Measurements from ENCODE around the gene BBS9.
"Not testable (repeated sequence)": the region's sequence is repeated elsewhere in the genome, so short reads cannot be mapped to it uniquely, and the experiment has no call there.

The BBS9 gene

DNA sequence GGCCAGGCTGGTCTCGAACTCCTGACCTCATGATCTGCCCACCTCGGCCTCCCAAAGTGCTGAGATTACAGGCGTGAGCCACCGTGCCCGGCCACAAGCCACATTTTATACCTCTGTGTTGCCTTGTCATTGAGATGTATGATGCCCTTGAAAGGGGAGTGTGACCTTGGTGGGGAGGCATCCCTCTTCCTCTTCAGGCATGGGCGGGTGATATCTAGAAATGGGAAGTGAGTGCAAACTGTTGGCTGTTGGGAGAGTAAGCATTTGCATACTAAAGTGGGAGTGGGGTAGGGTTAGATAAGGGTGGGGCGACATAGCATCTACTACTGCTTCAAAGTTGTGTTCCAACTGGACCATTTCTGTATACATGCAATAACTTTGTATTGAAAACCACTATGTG lies 40.2 kb upstream of the BBS9 start:
- no peak overlapping the region for H2AFZ ChIP-seq (ENCODE audit: low read depth)
- no peaks in the 10 kb centered on the region for H3K79me2 ChIP-seq (ENCODE audit: insufficient read depth, low read depth)
- no peak overlapping the region for H3K9ac ChIP-seq
- no peaks in the 10 kb centered on the region for H3K27me3 ChIP-seq (ENCODE audit: insufficient read depth, low read depth)
- no peak overlapping the region for H3K4me3 ChIP-seq (IDR thresholded peaks at IDR 0.05; ENCODE audit: insufficient read depth, low read depth, low read length)
- no peak overlapping the region for H3K27ac ChIP-seq
- no peak overlapping the region for H3K4me2 ChIP-seq
- H3K36me3 ChIP-seq (ENCODE audit: insufficient read depth) = no peaks in the 10 kb centered on the region
- TF ChIP-seq, protein P1, sequence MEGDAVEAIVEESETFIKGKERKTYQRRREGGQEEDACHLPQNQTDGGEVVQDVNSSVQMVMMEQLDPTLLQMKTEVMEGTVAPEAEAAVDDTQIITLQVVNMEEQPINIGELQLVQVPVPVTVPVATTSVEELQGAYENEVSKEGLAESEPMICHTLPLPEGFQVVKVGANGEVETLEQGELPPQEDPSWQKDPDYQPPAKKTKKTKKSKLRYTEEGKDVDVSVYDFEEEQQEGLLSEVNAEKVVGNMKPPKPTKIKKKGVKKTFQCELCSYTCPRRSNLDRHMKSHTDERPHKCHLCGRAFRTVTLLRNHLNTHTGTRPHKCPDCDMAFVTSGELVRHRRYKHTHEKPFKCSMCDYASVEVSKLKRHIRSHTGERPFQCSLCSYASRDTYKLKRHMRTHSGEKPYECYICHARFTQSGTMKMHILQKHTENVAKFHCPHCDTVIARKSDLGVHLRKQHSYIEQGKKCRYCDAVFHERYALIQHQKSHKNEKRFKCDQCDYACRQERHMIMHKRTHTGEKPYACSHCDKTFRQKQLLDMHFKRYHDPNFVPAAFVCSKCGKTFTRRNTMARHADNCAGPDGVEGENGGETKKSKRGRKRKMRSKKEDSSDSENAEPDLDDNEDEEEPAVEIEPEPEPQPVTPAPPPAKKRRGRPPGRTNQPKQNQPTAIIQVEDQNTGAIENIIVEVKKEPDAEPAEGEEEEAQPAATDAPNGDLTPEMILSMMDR (conservative IDR thresholded peaks at IDR 0.05; ENCODE audit: low read depth, low read length) = no peak
- no peaks in the 10 kb centered on the region for H3K4me1 ChIP-seq (ENCODE audit: low read depth, poor library complexity, severe bottlenecking)
- H4K20me1 ChIP-seq (ENCODE audit: insufficient read depth) = no peaks in the 10 kb centered on the region

DNA sequence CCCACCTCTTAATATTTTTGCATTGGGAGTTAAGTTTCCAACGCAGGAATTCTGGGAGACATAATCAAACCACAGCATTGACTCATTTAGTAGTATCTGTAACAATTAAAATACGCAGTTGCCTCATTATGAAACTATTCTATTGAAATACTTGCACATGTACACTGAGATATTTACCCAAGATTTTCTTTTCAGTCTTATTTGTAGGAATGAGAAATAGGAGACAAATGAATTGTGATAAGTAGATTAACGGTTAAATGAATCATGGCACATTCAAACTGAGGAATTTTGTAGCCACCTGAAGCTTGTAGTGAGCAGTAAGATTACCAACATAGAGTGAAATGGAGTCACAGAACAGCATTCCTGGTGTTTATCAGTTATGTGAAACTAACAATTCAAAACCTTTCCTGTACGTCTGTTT lies 38.2 kb upstream of the BBS9 start:
- Histone ChIP-seq H3K27ac (no peak overlapping the region), H3K9ac (no peak overlapping the region), H3K4me2 (no peak overlapping the region), H4K20me1 (ENCODE audit: insufficient read depth) (no peaks in the 10 kb centered on the region), H3K79me2 (ENCODE audit: insufficient read depth, low read depth) (no peaks in the 10 kb centered on the region), H3K4me1 (ENCODE audit: low read depth, poor library complexity, severe bottlenecking) (no peaks in the 10 kb centered on the region), H3K36me3 (ENCODE audit: insufficient read depth) (no peaks in the 10 kb centered on the region), H2AFZ (ENCODE audit: low read depth) (no peak overlapping the region), H3K27me3 (ENCODE audit: insufficient read depth, low read depth) (no peaks in the 10 kb centered on the region), H3K4me3 (IDR thresholded peaks at IDR 0.05; ENCODE audit: insufficient read depth, low read depth, low read length) (no peak overlapping the region)
- TF ChIP-seq, protein P1 (conservative IDR thresholded peaks at IDR 0.05; ENCODE audit: low read depth, low read length) = no peak

DNA sequence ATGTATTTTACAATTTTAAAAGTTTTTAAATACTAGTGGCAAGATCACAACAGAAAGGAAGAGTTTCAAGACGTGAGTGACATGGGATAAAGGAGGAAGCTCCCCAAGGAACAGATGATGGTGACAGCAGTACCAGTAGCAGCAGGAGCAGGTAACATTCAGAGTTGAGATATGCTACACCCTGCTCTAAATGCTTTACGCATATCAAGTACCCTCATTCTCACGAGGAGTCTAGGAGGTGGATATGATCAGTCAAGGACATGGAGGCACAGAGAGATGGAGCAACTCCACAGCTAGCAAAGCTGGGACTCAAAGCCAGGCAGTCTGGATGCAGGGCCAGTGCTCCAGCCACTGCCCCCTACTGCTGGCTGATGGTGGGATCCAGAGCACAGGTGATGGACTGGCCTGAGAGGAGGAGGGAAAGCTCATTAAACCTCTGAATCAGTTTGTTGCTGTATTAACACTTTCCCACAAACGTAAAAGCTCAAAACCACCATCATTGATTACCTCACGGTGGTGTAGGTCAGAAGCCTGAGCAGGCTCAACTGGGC lies 37.6 kb upstream of the BBS9 start:
- H3K27ac ChIP-seq = no peak overlapping the region
- H3K79me2 ChIP-seq (ENCODE audit: insufficient read depth, low read depth) = no peaks in the 10 kb centered on the region
- H3K9ac ChIP-seq = no peak overlapping the region
- no peak overlapping the region for H3K4me3 ChIP-seq (IDR thresholded peaks at IDR 0.05; ENCODE audit: insufficient read depth, low read depth, low read length)
- H3K36me3 ChIP-seq (ENCODE audit: insufficient read depth) = no peaks in the 10 kb centered on the region
- TF ChIP-seq, protein P1 (conservative IDR thresholded peaks at IDR 0.05; ENCODE audit: low read depth, low read length) = no peak
- H4K20me1 ChIP-seq (ENCODE audit: insufficient read depth) = no peaks in the 10 kb centered on the region
- no peak overlapping the region for H3K4me2 ChIP-seq
- H3K4me1 ChIP-seq (ENCODE audit: low read depth, poor library complexity, severe bottlenecking) = no peaks in the 10 kb centered on the region
- no peaks in the 10 kb centered on the region for H3K27me3 ChIP-seq (ENCODE audit: insufficient read depth, low read depth)
- H2AFZ ChIP-seq (ENCODE audit: low read depth) = no peak overlapping the region

DNA sequence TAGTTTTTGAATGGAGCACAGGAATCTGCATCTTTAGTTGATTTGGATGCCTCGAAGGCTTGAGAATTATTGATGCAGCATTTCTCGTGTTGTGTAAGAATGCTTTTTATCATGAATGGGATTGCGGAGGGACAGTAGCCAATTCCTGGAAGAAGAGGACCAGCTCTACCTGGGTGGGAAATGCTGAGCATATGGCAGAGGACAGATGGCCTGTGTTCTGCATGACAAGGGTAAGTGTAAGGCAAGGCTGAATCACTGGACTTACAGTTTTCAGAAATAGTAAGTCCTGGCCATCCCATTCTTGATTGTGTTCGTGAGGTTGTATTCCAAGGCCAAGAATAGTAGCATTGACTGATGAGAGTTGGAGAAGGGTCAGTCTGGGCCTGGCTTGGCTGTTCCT lies 36.1 kb upstream of the BBS9 start:
- H3K4me3 ChIP-seq (IDR thresholded peaks at IDR 0.05; ENCODE audit: insufficient read depth, low read depth, low read length) = no peak overlapping the region
- H3K9ac ChIP-seq = no peak overlapping the region
- H3K36me3 ChIP-seq (ENCODE audit: insufficient read depth) = peaks cover 2% of the 10 kb centered on the region; the same call in 1 of the 2 replicates
- H2AFZ ChIP-seq (ENCODE audit: low read depth) = no peak overlapping the region
- no peak overlapping the region for H3K4me2 ChIP-seq
- H3K27me3 ChIP-seq (ENCODE audit: insufficient read depth, low read depth) = no peaks in the 10 kb centered on the region
- no peak overlapping the region for H3K27ac ChIP-seq
- TF ChIP-seq, protein P1 (conservative IDR thresholded peaks at IDR 0.05; ENCODE audit: low read depth, low read length) = no peak
- H4K20me1 ChIP-seq (ENCODE audit: insufficient read depth) = no peaks in the 10 kb centered on the region
- no peaks in the 10 kb centered on the region for H3K79me2 ChIP-seq (ENCODE audit: insufficient read depth, low read depth)
- no peaks in the 10 kb centered on the region for H3K4me1 ChIP-seq (ENCODE audit: low read depth, poor library complexity, severe bottlenecking)

DNA sequence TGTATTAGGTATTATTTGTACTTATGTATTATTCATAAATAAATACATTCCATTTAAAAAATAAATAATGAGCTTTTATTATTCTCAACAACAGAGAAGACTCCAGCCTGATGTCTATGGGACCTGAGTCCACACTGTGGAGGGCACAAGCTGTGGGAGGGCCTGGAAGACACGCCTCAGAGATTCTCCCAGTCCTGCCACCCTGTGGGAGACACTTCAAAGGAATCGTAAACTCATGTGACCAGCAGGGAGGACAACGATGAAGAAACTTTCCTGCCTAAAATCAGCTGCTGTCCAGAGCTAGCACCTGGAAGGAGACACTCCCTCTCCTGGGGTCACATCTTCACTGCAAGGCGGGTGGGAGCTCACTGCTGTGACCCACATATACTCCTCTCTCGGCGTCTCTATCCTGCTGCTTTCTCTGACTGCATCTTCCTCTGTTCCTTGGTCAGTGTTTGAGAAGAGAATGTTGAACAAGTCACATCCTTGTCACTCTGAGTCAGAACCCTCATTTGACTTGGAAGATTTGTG lies 34.6 kb upstream of the BBS9 start:
- H3K4me1 ChIP-seq (ENCODE audit: low read depth, poor library complexity, severe bottlenecking); H3K4me3 ChIP-seq (IDR thresholded peaks at IDR 0.05; ENCODE audit: insufficient read depth, low read depth, low read length); H3K36me3 ChIP-seq (ENCODE audit: insufficient read depth); H3K4me2 ChIP-seq; H3K27ac ChIP-seq; H3K9ac ChIP-seq; H3K79me2 ChIP-seq (ENCODE audit: insufficient read depth, low read depth); H4K20me1 ChIP-seq (ENCODE audit: insufficient read depth); H2AFZ ChIP-seq (ENCODE audit: low read depth); H3K27me3 ChIP-seq (ENCODE audit: insufficient read depth, low read depth): not testable (repeated sequence)

Measured in KMS-11 (cell line).